ENCODE measurements around the gene SLC25A41. TPM values are rescaled to one million over a fixed set of nuclear protein-coding genes. Genes with fewer than 3 reads are reported as not detected.

SLC25A41 gene
- total RNA-seq, 2 experiments from 2014 or later, result 0.30 to 0.50 TPM

DNA sequence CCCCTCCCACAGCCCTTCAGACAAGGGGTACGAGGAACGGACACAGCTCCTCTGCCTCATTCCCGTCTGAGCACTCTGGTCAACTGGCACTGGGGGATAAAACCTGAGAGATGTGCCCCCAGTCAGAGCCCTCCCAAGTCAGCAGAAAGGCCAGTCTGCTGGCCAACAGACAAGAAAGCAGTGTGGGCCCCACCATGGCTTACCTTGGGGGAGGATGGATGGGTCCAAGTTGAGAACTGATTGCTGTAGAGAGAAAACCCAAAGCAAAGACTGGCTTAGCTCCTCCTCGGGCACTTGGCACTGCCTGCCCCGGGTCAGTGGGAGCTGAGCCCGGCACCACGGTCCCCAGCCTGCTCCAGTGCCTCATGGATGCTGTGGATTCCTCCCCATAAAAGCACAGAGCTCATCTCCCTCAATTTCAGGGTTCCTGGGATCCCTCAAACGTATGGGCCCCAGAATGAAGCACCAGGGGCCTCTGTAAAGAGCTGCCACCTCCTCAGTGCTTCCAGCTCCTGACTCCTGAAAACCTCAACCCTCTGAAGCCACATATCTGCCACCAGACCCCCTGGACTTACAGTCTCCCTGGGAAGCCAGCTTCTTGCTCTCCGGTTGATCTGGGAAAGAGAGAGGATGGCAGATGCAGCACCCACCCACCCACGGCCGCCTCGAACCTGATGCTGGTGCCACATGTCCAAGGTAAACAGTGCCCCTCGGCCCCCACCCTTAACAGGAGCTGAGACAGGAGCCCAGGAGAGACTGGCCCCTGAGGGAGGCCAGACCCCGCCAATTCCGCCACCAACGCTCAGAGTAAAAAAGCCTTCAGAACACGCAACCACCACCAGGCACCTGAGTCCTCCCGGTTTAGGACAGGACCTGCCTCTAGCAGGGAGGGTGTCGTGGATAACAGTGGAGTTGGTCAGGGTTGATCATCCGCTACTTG is 12.2 kb downstream of the SLC25A41 start:
- ChIA-PET POLR2A (no interaction called here), CTCF (no interaction called here)
- Mint-ChIP-seq H3K27ac (no peak overlapping the region), H3K4me3 (peak overlapping the region; percentile 56), H3K36me3 (ENCODE audit: low read depth) (peaks cover 70% of the 10 kb centered on the region), H3K27me3 (no peaks in the 10 kb centered on the region), H3K9me3 (no peaks in the 10 kb centered on the region), H3K4me1 (ENCODE audit: low read depth) (peaks cover 32% of the 10 kb centered on the region)
- Histone ChIP-seq H3K4me1 (ENCODE audit: insufficient read depth, low read length) (peaks cover 40% of the 10 kb centered on the region), H3K27ac (ENCODE audit: low read depth in 1 of 2, low read length in 2 of 2) (no peak overlapping the region), H3K9me3 (ENCODE audit: control insufficient read depth in 1 of 2, insufficient read depth in 1 of 2, low read length in 2 of 2) (peaks cover 0 to 6% of the 10 kb centered on the region in 2 experiments), H3K27me3 (ENCODE audit: control insufficient read depth in 1 of 2, insufficient read depth in 2 of 2, low read length in 2 of 2) (no peaks in the 10 kb centered on the region), H3K36me3 (ENCODE audit: insufficient read depth, low read length) (peaks cover 61% of the 10 kb centered on the region), H3K4me3 (ENCODE audit: low read length) (no peak overlapping the region)
- intact Hi-C loops (cut with DNase I, micrococcal nuclease), result loop anchor here in 1 of 2 experiments (2.0 kb wide), 1 partner anchor 141 kb away; no protein-coding TSS in a partner anchor
- TF ChIP-seq, protein P1, sequence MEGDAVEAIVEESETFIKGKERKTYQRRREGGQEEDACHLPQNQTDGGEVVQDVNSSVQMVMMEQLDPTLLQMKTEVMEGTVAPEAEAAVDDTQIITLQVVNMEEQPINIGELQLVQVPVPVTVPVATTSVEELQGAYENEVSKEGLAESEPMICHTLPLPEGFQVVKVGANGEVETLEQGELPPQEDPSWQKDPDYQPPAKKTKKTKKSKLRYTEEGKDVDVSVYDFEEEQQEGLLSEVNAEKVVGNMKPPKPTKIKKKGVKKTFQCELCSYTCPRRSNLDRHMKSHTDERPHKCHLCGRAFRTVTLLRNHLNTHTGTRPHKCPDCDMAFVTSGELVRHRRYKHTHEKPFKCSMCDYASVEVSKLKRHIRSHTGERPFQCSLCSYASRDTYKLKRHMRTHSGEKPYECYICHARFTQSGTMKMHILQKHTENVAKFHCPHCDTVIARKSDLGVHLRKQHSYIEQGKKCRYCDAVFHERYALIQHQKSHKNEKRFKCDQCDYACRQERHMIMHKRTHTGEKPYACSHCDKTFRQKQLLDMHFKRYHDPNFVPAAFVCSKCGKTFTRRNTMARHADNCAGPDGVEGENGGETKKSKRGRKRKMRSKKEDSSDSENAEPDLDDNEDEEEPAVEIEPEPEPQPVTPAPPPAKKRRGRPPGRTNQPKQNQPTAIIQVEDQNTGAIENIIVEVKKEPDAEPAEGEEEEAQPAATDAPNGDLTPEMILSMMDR (IDR thresholded peaks at IDR 0.05), result no peak
- DNase-seq (no peak), ATAC-seq (ENCODE audit: poor library complexity) (no peak)

DNA sequence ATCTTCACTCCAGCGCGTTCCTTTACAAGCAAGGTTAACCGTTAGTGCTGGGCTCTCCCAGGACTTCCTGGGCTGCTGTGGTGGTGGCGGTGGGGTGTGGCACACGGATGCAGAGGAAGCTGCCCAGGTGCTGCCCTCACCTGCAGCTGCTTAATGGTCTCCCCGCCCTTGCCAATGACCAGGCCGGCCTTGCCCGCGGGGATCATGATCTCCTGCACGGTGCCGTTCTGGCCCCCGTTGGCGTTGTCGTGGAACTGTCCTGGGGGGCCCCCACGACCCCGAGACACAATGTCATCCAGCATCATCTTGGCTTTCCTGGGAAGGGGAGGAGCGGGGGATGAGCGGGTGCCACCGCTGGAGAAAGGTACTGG is 15.0 kb downstream of the SLC25A41 start:
- Histone ChIP-seq H3K9me3 (ENCODE audit: control insufficient read depth in 1 of 2, insufficient read depth in 1 of 2, low read length in 2 of 2) (no peaks in the 10 kb centered on the region), H3K27ac (ENCODE audit: low read depth in 1 of 2, low read length in 2 of 2) (no peak overlapping the region), H3K36me3 (ENCODE audit: insufficient read depth, low read length) (peaks cover 85% of the 10 kb centered on the region), H3K27me3 (ENCODE audit: control insufficient read depth in 1 of 2, insufficient read depth in 2 of 2, low read length in 2 of 2) (no peaks in the 10 kb centered on the region), H3K4me1 (ENCODE audit: insufficient read depth, low read length) (peaks cover 22% of the 10 kb centered on the region), H3K4me3 (ENCODE audit: low read length) (no peak overlapping the region)
- Mint-ChIP-seq H3K9me3 (no peaks in the 10 kb centered on the region), H3K4me3 (no peak overlapping the region), H3K27ac (no peak overlapping the region), H3K4me1 (ENCODE audit: low read depth) (peaks cover 16% of the 10 kb centered on the region), H3K27me3 (no peaks in the 10 kb centered on the region), H3K36me3 (ENCODE audit: low read depth) (peaks cover 92% of the 10 kb centered on the region)
- TF ChIP-seq, protein P1 (IDR thresholded peaks at IDR 0.05), result no peak
- CTCF ChIA-PET, result no interaction called here
- POLR2A ChIA-PET, result no interaction called here
- DNase-seq (no peak), ATAC-seq (ENCODE audit: poor library complexity) (no peak)
- intact Hi-C loops (cut with DNase I, micrococcal nuclease), result no loop called here

DNA sequence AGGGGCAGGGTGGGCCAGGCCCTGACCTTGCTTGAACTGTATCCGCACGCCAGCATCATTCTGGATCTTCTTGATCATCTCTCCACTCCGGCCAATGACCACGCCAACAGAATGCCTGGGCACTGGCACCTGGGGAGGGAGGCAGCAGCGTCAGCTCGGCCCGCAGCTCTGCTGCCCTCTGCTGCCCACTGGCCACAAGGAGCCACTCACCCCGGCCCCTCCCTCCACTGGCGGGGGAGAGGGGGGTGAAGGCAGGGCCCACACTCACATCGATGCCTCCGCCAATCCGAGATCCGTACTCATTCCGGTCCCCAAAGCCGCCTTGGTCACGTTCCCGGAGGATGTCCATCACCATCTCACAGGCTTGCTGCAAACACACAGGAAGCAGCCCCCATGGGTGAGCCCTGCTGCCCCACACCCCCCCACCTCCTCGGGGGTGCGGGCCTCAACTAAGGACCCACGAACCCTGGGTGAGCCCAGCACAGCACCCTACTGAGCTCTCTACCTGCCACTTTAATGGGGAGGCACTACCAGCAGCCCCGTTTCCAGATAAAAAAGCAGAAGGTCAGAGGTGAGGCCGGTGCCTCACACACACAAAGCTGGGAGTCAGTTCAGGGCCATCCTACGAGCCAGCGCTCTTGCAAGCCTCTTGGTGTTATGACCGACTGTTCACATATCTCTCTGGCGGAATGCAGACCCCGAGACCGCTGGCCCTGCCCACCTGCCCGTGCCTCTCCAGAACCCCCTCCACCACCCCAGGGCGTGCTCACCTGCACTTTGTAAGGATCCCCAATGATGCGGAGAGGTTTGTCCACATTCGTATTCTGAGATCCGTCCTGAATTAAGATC is 15.6 kb downstream of the SLC25A41 start:
- ATAC-seq (ENCODE audit: poor library complexity), result no peak
- peaks cover 87% of the 10 kb centered on the region for H3K36me3 Mint-ChIP-seq (ENCODE audit: low read depth)
- H3K27ac Mint-ChIP-seq, result no peak overlapping the region
- Histone ChIP-seq H3K4me1 (ENCODE audit: insufficient read depth, low read length) (peaks cover 16% of the 10 kb centered on the region), H3K9me3 (ENCODE audit: control insufficient read depth in 1 of 2, insufficient read depth in 1 of 2, low read length in 2 of 2) (no peaks in the 10 kb centered on the region), H3K4me3 (ENCODE audit: low read length) (no peak overlapping the region), H3K27me3 (ENCODE audit: control insufficient read depth in 1 of 2, insufficient read depth in 2 of 2, low read length in 2 of 2) (no peaks in the 10 kb centered on the region), H3K27ac (ENCODE audit: low read depth in 1 of 2, low read length in 2 of 2) (no peak overlapping the region), H3K36me3 (ENCODE audit: insufficient read depth, low read length) (peaks cover 85% of the 10 kb centered on the region)
- intact Hi-C loops (cut with DNase I, micrococcal nuclease), result no loop called here
- no peak for DNase-seq
- ChIA-PET POLR2A (interaction anchor here (0.6 kb wide), 1 partner anchor 57 kb away, joined by 3 read pairs; the partner anchor contains the start of gene CLPP), CTCF (no interaction called here)
- TF ChIP-seq, protein P1 (IDR thresholded peaks at IDR 0.05), result no peak
- no peak overlapping the region for H3K4me3 Mint-ChIP-seq
- H3K4me1 Mint-ChIP-seq (ENCODE audit: low read depth), result peaks cover 10% of the 10 kb centered on the region
- H3K27me3 Mint-ChIP-seq, result no peaks in the 10 kb centered on the region
- H3K9me3 Mint-ChIP-seq, result no peaks in the 10 kb centered on the region
